GM12801 (cell line): ENCODE data around the gene GRIN1.

Experiments used
- CTCF ChIP-seq: IDR thresholded peaks from one replicate; pipeline ENCODE4 v1.5.1; 2011; ENCODE audit warnings: control low read depth; ENCODE audit not compliant: insufficient read length; ENCODE audit errors: extremely low read depth

Gene GRIN1

GRCh38 chr9:137109250-137110146, 29.5 kb upstream of the GRIN1 start:
- TF ChIP-seq CTCF = no peak

- no peak for TF ChIP-seq CTCF
Measured at GRCh38 chr9:137110147-137110910, 28.6 kb upstream of the GRIN1 start.

- TF ChIP-seq CTCF = no peak
Measured at GRCh38 chr9:137110911-137111787, 27.8 kb upstream of the GRIN1 start.

- no peak for TF ChIP-seq CTCF
Measured at GRCh38 chr9:137111788-137112563, 27.0 kb upstream of the GRIN1 start.

- TF ChIP-seq CTCF = no peak
Measured at GRCh38 chr9:137112564-137113384, 26.2 kb upstream of the GRIN1 start.

- TF ChIP-seq CTCF = no peak
Measured at GRCh38 chr9:137113385-137114159, 25.4 kb upstream of the GRIN1 start.
